Measurements from ENCODE around the gene CRACR2B.

CRACR2B gene

DNA sequence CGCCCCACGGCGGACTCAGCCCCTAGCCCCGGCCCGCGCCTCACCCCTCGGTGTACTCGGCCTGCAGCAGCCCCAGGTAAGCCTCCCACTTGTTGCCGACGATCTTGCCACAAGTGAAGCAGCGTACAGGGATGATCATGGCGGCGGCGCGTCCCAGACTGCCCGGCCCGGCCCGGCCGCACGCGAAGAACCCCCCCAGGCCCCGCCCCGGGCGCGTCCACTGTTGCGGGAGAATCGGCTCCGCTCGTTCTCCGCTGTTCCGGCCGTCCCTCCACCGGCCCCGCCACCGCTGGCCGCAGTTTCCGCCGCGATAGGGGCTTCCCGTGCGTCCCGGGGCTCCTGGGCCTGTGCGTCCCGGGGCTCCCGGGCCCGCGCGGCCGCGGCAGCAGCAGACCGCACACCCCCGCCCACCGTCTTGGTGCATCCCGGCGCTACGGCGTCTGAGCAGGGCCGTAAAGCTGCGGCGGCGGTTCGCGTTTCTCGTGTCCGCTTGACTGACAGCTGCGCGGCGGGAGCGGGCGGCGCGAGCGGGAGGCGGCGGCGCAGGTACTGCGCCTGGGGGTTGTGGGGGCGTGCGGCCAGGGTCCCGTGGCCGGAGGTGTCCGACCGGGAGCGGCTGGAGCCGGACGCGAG is 14.8 kb downstream of the CRACR2B start, which contains the start of the genes POLR2L and TSPAN4:
POLR2L (minus strand) TSS at position 160 of the 633 bp plus-strand sequence; CDS start at position 139, 21 bp downstream.
TSPAN4 (plus strand) TSS at position 483 of the 633 bp plus-strand sequence. CDS start 7,453 bp downstream, outside the sequence.
- peaks cover 46% of the 10 kb centered on the region for H3K36me3 ChIP-seq
- H3K27ac ChIP-seq = peak within 1 kb of the TSS; percentile 99
- TF ChIP-seq, protein P1, sequence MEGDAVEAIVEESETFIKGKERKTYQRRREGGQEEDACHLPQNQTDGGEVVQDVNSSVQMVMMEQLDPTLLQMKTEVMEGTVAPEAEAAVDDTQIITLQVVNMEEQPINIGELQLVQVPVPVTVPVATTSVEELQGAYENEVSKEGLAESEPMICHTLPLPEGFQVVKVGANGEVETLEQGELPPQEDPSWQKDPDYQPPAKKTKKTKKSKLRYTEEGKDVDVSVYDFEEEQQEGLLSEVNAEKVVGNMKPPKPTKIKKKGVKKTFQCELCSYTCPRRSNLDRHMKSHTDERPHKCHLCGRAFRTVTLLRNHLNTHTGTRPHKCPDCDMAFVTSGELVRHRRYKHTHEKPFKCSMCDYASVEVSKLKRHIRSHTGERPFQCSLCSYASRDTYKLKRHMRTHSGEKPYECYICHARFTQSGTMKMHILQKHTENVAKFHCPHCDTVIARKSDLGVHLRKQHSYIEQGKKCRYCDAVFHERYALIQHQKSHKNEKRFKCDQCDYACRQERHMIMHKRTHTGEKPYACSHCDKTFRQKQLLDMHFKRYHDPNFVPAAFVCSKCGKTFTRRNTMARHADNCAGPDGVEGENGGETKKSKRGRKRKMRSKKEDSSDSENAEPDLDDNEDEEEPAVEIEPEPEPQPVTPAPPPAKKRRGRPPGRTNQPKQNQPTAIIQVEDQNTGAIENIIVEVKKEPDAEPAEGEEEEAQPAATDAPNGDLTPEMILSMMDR (IDR thresholded peaks at IDR 0.05; ENCODE audit: low read depth, low read length) = no peak
- no peaks in the 10 kb centered on the region for H3K27me3 ChIP-seq (ENCODE audit: insufficient read depth, low read depth, severe bottlenecking)
- no peaks in the 10 kb centered on the region for H3K9me3 ChIP-seq (ENCODE audit: severe bottlenecking)
- DNase-seq = peak; percentile 90
- peak within 1 kb of the TSS; percentile 62 for H3K4me3 ChIP-seq (ENCODE audit: low read depth, low read length)

DNA sequence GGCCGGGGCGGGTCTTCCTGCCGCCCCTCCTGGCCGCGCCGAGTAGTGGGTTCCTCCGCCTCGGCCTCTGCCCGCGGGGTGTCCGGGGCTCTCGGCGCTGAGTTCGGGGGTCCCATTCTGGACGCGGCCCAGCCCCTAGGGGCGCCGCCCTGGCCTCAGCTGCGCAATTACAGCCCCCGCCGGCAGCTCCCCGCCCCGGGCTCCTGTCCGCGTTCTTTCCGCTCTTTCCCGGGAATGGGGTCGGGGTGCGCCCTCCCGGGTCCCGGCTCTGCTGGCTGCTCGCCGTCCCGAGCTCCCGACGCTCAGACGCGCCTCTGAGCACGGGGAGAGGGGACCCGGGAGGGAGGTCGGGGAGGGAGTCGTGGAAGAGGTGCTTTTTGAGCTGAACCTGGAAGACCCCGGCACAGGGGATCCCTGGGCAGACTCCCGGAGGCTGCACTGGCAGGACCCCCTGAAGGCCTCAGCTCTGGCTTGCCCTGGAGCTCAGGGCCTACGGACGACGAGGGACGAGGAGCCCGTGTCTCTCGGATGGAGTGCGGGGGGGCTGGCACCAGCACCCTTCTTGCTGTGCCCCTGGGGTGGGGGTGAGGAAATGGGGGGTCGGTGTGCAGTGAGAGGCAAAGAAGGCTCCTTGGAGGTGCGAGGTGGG is 15.5 kb downstream of the CRACR2B start:
- DNase-seq = no peak

DNA sequence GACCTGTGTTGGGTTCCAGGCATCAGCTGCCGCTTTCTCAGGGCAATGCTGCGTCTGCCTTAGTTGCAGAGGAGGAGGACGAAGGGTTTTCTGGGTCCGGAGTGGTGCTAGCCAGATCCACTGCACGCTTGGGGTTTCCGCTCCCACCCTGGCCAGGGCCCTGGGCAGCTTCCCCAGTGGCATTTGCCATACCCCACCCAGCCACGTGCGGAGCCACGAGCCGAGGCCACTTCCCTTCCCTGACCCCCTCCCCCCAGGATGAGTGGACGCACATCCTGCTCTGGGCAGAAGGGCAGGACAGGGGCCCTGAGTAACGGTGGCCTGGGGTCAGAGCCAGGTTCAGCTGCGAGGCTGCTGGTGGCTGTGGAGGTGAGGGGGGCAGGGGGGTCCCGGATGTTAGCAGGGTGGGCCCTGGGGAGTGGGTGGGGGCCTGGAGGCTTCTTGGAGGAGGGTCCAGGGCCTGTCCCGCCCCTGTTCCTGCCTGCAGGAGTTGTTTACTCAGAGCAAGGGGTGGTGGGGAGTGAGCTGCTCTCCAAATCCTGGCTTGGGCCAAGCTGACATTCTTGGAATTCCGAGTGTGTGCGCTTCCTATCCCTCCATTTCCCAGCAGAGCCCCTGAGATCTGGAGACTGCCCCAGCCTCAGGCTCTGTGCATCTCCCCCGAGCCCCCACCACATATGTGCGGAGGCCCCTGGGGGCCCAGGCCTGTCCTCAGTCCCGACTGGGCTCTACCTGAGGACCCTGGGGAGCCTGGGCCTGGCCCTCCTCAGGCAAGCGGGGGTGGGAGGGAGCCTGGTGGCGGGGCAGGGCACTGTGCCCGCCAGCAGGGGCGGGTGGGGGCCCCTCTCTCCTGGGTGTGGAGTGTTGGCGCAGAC is 16.3 kb downstream of the CRACR2B start:
- TF ChIP-seq, protein P1 (IDR thresholded peaks at IDR 0.05; ENCODE audit: low read depth, low read length) = no peak
- peaks cover 31% of the 10 kb centered on the region for H3K36me3 ChIP-seq
- H3K27ac ChIP-seq = no peak overlapping the region; the same call in 1 of the 2 replicates
- peak overlapping the region; percentile 62 for H3K4me3 ChIP-seq (ENCODE audit: low read depth, low read length)
- DNase-seq = no peak
- H3K27me3 ChIP-seq (ENCODE audit: insufficient read depth, low read depth, severe bottlenecking) = no peaks in the 10 kb centered on the region
- no peaks in the 10 kb centered on the region for H3K9me3 ChIP-seq (ENCODE audit: severe bottlenecking)

More for the DNA sequence above, 15.5 kb downstream of the CRACR2B start:
- H3K4me3 ChIP-seq (ENCODE audit: low read depth, low read length) = peak overlapping the region; percentile 62
- peak overlapping the region; percentile 99 for H3K27ac ChIP-seq
- H3K9me3 ChIP-seq (ENCODE audit: severe bottlenecking) = no peaks in the 10 kb centered on the region
- peaks cover 39% of the 10 kb centered on the region for H3K36me3 ChIP-seq
- TF ChIP-seq, protein P1 (IDR thresholded peaks at IDR 0.05; ENCODE audit: low read depth, low read length) = no peak
- no peaks in the 10 kb centered on the region for H3K27me3 ChIP-seq (ENCODE audit: insufficient read depth, low read depth, severe bottlenecking)

DNA sequence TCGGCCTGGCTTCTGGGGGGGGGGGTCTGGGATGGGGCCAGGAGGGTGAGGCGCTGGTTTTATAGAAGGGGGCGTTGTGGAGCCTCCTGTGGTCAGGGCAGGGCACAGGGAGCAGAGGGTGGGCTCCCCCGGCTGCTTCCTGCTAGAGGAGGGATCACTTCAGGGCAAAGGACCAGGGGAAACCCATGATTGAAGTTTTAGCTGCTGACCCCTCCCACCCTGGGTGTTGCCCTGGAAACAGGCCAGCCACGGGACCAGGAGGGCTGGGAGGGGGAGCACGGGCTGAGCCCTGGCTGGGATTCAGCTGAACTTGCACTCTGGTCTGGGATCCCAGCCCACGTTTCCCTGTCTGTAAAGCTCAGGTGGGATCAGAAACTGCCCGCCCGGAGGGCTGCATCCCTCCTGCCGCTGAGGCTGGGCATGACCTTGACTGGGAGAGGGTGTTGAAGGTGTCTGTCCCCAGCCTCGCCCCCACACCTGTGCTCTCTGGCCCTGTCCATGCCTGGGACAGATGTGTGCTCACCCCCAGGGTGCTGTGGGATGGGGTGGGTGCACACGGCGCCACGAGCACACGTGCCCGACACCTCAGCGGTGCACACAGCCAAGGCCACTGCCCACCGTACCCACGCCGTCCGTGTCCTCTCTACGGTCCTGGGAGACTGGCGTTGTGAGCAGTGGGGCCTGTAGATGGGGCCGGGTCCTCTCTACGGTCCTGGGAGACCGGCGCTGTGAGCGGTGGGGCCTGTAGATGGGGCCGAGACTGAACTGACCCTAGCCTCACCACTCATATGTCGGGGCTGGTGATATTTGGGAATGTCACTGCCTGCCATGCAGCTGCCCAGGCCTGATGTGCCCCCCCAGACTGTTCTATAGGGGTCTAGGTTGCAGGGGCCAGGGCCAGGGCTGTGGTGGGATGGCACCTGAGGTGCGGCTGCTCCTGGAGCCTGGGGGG is 17.2 kb downstream of the CRACR2B start:
- Histone ChIP-seq H3K27ac (no peak overlapping the region), H3K27me3 (ENCODE audit: insufficient read depth, low read depth, severe bottlenecking) (no peaks in the 10 kb centered on the region), H3K36me3 (peaks cover 22% of the 10 kb centered on the region), H3K9me3 (ENCODE audit: severe bottlenecking) (no peaks in the 10 kb centered on the region), H3K4me3 (ENCODE audit: low read depth, low read length) (no peak overlapping the region)
- DNase-seq = peak; percentile 67
- TF ChIP-seq, protein P1 (IDR thresholded peaks at IDR 0.05; ENCODE audit: low read depth, low read length) = no peak

All from WERI-Rb-1 (cell line).